IMR-90 (cell line): ENCODE measurements around the gene COIL.

Experiments used
- CHD1 ChIP-seq: IDR thresholded peaks from 2 replicates; pipeline ENCODE4 v1.6.1; 2012; ENCODE audit warnings: low read depth, low read length, improper control_type of control experiment
- CTCF ChIP-seq: conservative IDR thresholded peaks from 2 replicates; pipeline ENCODE4 v1.5.1; 2012; ENCODE audit warnings: mild to moderate bottlenecking, low read depth, low read length, improper control_type of control experiment
- ELK1 ChIP-seq: fragments of 150-350 bp; IDR thresholded peaks from 2 replicates; pipeline ENCODE4 v1.6.1; 2016; ENCODE audit warnings: low read depth, mild to moderate bottlenecking, low read length, moderate library complexity, borderline replicate concordance
- FOS ChIP-seq: fragments of 150-350 bp; IDR thresholded peaks from 2 replicates; pipeline ENCODE4 v1.6.1; 2016; ENCODE audit warnings: low read depth, low read length
- MXI1 ChIP-seq: IDR thresholded peaks from 2 replicates; pipeline ENCODE4 v1.6.1; 2012; ENCODE audit warnings: low read depth, mild to moderate bottlenecking, low read length, moderate library complexity, borderline replicate concordance
- POLR2A ChIP-seq: IDR thresholded peaks from 2 replicates; pipeline ENCODE4 v1.6.1; 2012; ENCODE audit warnings: mild to moderate bottlenecking, low read depth, low read length
- RAD21 ChIP-seq: IDR thresholded peaks from 2 replicates; pipeline ENCODE4 v1.6.1; 2012; ENCODE audit warnings: low read length, improper control_type of control experiment
- RFX5 ChIP-seq: IDR thresholded peaks from 2 replicates; pipeline ENCODE4 v1.8.0; 2012; ENCODE audit warnings: low read depth, mild to moderate bottlenecking, low read length, moderate library complexity
- SMC3 ChIP-seq: fragments of 150-350 bp; IDR thresholded peaks from 2 replicates; pipeline ENCODE4 v1.6.1; 2016; ENCODE audit warnings: low read depth, mild to moderate bottlenecking, antibody characterized with exemption, low read length, moderate library complexity

GRCh38 chr17:56985371-56986162 is 24.7 kb upstream of the COIL start:
- TF ChIP-seq CTCF, result no peak
- TF ChIP-seq SMC3, result no peak
- no peak for TF ChIP-seq RAD21
- no peak for TF ChIP-seq ELK1
- no peak for TF ChIP-seq MXI1
- TF ChIP-seq FOS, result no peak
- TF ChIP-seq CHD1, result no peak
- no peak for TF ChIP-seq RFX5
- TF ChIP-seq POLR2A, result no peak
